Esophagus muscularis mucosa (tissue), 3 donors: ENCODE measurements around the gene EXOC6B.
"Not testable (repeated sequence)": the region's sequence is repeated elsewhere in the genome, so short reads cannot be mapped to it uniquely, and the experiment has no call there.

Experiments
- POLR2AphosphoS5 ChIP-seq, 2 donors: sonication (generic); formaldehyde crosslinking; IDR thresholded peaks; one replicate each; pipeline ENCODE4 v1.6.1; 2017; ENCODE audit warnings: antibody characterized with exemption in 2 of 2
- TF ChIP-seq, protein P1 (sequence below), 3 experiments: fragments of 200-600 bp in 2 of 3; fragments of 450-650 bp in 1 of 3; sonication (generic) in 2 of 3; IDR thresholded peaks; one replicate each; pipeline ENCODE4 v1.5.1; 2017 to 2019; ENCODE audit warnings: antibody characterized with exemption in 3 of 3, mild to moderate bottlenecking in 2 of 3, moderate library complexity in 1 of 3

DNA sequence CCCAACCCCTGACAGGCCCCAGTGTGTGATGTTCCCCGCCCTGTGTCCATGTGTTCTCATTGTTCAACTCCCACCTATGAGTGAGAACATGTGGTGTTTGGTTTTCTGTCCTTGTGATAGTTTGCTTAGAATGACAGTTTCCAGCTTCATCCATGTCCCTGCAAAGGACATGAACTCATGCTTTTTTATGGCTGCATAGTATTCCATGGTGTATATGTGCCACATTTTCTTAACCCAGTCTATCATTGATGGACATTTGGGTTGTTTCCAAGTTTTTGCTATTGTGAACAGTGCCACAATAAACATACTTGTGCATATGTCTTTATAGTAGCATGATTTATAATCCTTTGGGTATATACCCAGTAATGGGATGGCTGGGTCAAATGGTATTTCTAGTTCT, 270.9 kb downstream of the EXOC6B start:
- TF ChIP-seq, protein P1, sequence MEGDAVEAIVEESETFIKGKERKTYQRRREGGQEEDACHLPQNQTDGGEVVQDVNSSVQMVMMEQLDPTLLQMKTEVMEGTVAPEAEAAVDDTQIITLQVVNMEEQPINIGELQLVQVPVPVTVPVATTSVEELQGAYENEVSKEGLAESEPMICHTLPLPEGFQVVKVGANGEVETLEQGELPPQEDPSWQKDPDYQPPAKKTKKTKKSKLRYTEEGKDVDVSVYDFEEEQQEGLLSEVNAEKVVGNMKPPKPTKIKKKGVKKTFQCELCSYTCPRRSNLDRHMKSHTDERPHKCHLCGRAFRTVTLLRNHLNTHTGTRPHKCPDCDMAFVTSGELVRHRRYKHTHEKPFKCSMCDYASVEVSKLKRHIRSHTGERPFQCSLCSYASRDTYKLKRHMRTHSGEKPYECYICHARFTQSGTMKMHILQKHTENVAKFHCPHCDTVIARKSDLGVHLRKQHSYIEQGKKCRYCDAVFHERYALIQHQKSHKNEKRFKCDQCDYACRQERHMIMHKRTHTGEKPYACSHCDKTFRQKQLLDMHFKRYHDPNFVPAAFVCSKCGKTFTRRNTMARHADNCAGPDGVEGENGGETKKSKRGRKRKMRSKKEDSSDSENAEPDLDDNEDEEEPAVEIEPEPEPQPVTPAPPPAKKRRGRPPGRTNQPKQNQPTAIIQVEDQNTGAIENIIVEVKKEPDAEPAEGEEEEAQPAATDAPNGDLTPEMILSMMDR (IDR thresholded peaks at IDR 0.05), result not testable (repeated sequence)
- TF ChIP-seq POLR2AphosphoS5 (IDR thresholded peaks at IDR 0.05), result not testable (repeated sequence)
